Stimulated activated CD8-positive, alpha-beta memory T cell treated with anti-CD3 and anti-CD28 coated beads, Interleukin-2, amount 100 ng/mL, for 1 hour (primary cell): ENCODE data around the gene RAPGEF2.
"Not testable (repeated sequence)": the region's sequence is repeated elsewhere in the genome, so short reads cannot be mapped to it uniquely, and the experiment has no call there.

Experiments
- DNase-seq, 2 donors: peaks; one replicate each; pipeline ENCODE4 v3.0.0-alpha.2; 2020; ENCODE audit warnings: low read depth in 2 of 2

RAPGEF2 gene

GRCh38 chr4:159098482-159099127 lies 4.3 kb upstream of the RAPGEF2 start:
- no peak for DNase-seq

GRCh38 chr4:159101988-159102621 lies 774 bp upstream of the RAPGEF2 start:
- DNase-seq = no peak

GRCh38 chr4:159103384-159103990 lies 608 bp downstream of the RAPGEF2 start:
- no peak for DNase-seq

GRCh38 chr4:159104694-159105414 lies 2.0 kb downstream of the RAPGEF2 start:
- DNase-seq = no peak

GRCh38 chr4:159105761-159106243 lies 2.9 kb downstream of the RAPGEF2 start:
- DNase-seq = no peak

- no peak for DNase-seq
Measured at GRCh38 chr4:159106636-159107035, 3.8 kb downstream of the RAPGEF2 start.

- no peak for DNase-seq
Measured at GRCh38 chr4:159107203-159107925, 4.5 kb downstream of the RAPGEF2 start.

GRCh38 chr4:159108124-159108523 lies 5.2 kb downstream of the RAPGEF2 start:
- DNase-seq = no peak

- DNase-seq = no peak
Measured at GRCh38 chr4:159110961-159111360, 8.1 kb downstream of the RAPGEF2 start.

GRCh38 chr4:159111416-159111815 lies 8.5 kb downstream of the RAPGEF2 start:
- no peak for DNase-seq

GRCh38 chr4:159113366-159113765 lies 10.5 kb downstream of the RAPGEF2 start:
- DNase-seq = not testable (repeated sequence)

- DNase-seq = not testable (repeated sequence)
Measured at GRCh38 chr4:159116098-159116497, 13.2 kb downstream of the RAPGEF2 start.

GRCh38 chr4:159116693-159117092 lies 13.8 kb downstream of the RAPGEF2 start:
- DNase-seq = not testable (repeated sequence)

GRCh38 chr4:159117564-159117963 lies 14.7 kb downstream of the RAPGEF2 start:
- DNase-seq = no peak

- no peak for DNase-seq
Measured at GRCh38 chr4:159117968-159118367, 15.1 kb downstream of the RAPGEF2 start.

- no peak for DNase-seq
Measured at GRCh38 chr4:159121371-159121770, 18.5 kb downstream of the RAPGEF2 start.

- DNase-seq = no peak
Measured at GRCh38 chr4:159126716-159127115, 23.8 kb downstream of the RAPGEF2 start.

GRCh38 chr4:159127745-159128518 lies 25.1 kb downstream of the RAPGEF2 start:
- DNase-seq = no peak

GRCh38 chr4:159129814-159130550 lies 27.1 kb downstream of the RAPGEF2 start:
- no peak for DNase-seq

GRCh38 chr4:159131564-159131963 lies 28.7 kb downstream of the RAPGEF2 start:
- no peak for DNase-seq
